A549 treated with Mapracorat at 1 μM for 4 hours (cell line): ENCODE data around the gene CYTH2. TPM values are rescaled to one million over a fixed set of nuclear protein-coding genes. Genes with fewer than 3 reads are reported as not detected.

Source experiments
- total RNA-seq: library from RNA; stranded (reverse); fragments of 200-300 nt; extraction: Qiagen RNA extraction; gene quantifications from 5 replicates; pipeline ENCODE4 v1.2.3, GENCODE V29; 2022

Gene CYTH2
- total RNA-seq = 55.3 to 69.3 TPM (median 62.3 TPM) in 5 replicates

GRCh38 chr19:48469289-48469881 is at the start of gene CYTH2:
TSS of gene CYTH2 (plus strand) at chr19:48469369. CDS start at chr19:48469508, 139 bp downstream.

GRCh38 chr19:48445606-48446481 is 23.3 kb upstream of the CYTH2 start, which contains the start of gene GRWD1:
TSS of gene GRWD1 (plus strand) at chr19:48445983. CDS start at chr19:48446006, 23 bp downstream.

GRCh38 chr19:48455171-48455907 is 13.8 kb upstream of the CYTH2 start, which contains the start of gene KCNJ14:
TSS of gene KCNJ14 (plus strand) at chr19:48455574. CDS start at chr19:48461725, 6,151 bp downstream.

GRCh38 chr19:48511800-48512503 is 42.8 kb downstream of the CYTH2 start, which contains the start of gene LMTK3:
TSS of gene LMTK3 (minus strand) at chr19:48511835. CDS start at chr19:48511576, 259 bp downstream.

Other genes with a start within 250 kb of the CYTH2 start
- gene CARD8, start 213.5 kb upstream of the CYTH2 start, total RNA-seq = 13.6 to 17.6 TPM (median 16.6 TPM) in 5 replicates
- gene ZNF114, start 199.3 kb upstream of the CYTH2 start, total RNA-seq = 7.2 to 8.4 TPM (median 7.5 TPM) in 5 replicates
- gene EMP3, start 143.8 kb upstream of the CYTH2 start, total RNA-seq = 431 to 510 TPM (median 452 TPM) in 5 replicates
- 2.4 to 6.2 TPM (median 3.8 TPM) in 5 replicates for gene TMEM143, start 105.4 kb upstream of the CYTH2 start, total RNA-seq
- 2.1 to 4.6 TPM (median 2.9 TPM) in 5 replicates for gene SYNGR4, start 105.0 kb upstream of the CYTH2 start, total RNA-seq
- 356 to 429 TPM (median 400 TPM) in 5 replicates for gene KDELR1, start 77.8 kb upstream of the CYTH2 start, total RNA-seq
- gene GRIN2D, start 75.7 kb upstream of the CYTH2 start, total RNA-seq = 5.5 to 9.7 TPM (median 8.9 TPM) in 5 replicates
- 97.2 to 126 TPM (median 111 TPM) in 5 replicates for gene GRWD1, start 23.4 kb upstream of the CYTH2 start, total RNA-seq
- 0.77 to 2.1 TPM (median 1.1 TPM) in 5 replicates for gene KCNJ14, start 13.8 kb upstream of the CYTH2 start, total RNA-seq
- 2.1 to 5.4 TPM (median 4.9 TPM) in 5 replicates for gene LMTK3, start 42.5 kb downstream of the CYTH2 start, total RNA-seq
- gene SULT2B1, start 82.8 kb downstream of the CYTH2 start, total RNA-seq = 14.1 to 18.6 TPM (median 16.0 TPM) in 5 replicates
- gene SPACA4, start 137.4 kb downstream of the CYTH2 start, total RNA-seq = not detected in 5 replicates
- 0.14 to 0.42 TPM (median 0.22 TPM) in 5 replicates for gene FAM83E, start 145.7 kb downstream of the CYTH2 start, total RNA-seq
- 3,098 to 3,568 TPM (median 3,229 TPM) in 5 replicates for gene RPL18, start 149.8 kb downstream of the CYTH2 start, total RNA-seq
- 10.0 to 16.5 TPM (median 13.6 TPM) in 5 replicates for gene SPHK2, start 150.1 kb downstream of the CYTH2 start, total RNA-seq
- 1.0 to 2.9 TPM (median 2.5 TPM) in 5 replicates for gene DBP, start 168.0 kb downstream of the CYTH2 start, total RNA-seq
- 7.9 to 13.4 TPM (median 9.7 TPM) in 5 replicates for gene CA11, start 176.8 kb downstream of the CYTH2 start, total RNA-seq
- 0.07 to 0.19 TPM (median 0.10 TPM) in 4 of 5 replicates, not detected in the other for gene NTN5, start 203.6 kb downstream of the CYTH2 start, total RNA-seq
- not detected in 5 replicates for gene FUT2, start 226.6 kb downstream of the CYTH2 start, total RNA-seq